Mucosa of rectum (tissue), 2 donors: ENCODE measurements around the gene MACO1.
A peak's percentile ranks its signal among the peaks of the same experiment; 100 is the strongest.

Experiments
- H3K27ac ChIP-seq, 2 donors: one replicate each; pipeline ENCODE4 v1.7.0; 2013; ENCODE audit warnings: inconsistent platforms in 2 of 2, low read depth in 2 of 2, low read length in 2 of 2
- H3K27me3 ChIP-seq, 2 donors: one replicate each; pipeline ENCODE4 v1.7.0; 2013; ENCODE audit warnings: low read length in 2 of 2; ENCODE audit not compliant: control insufficient read depth in 2 of 2, insufficient read depth in 2 of 2
- H3K36me3 ChIP-seq, 2 donors: one replicate each; pipeline ENCODE4 v1.7.0; 2013; ENCODE audit warnings: low read length in 2 of 2; ENCODE audit not compliant: control insufficient read depth in 2 of 2, insufficient read depth in 2 of 2
- H3K4me1 ChIP-seq, 2 donors: one replicate each; pipeline ENCODE4 v1.7.0; 2013; ENCODE audit warnings: low read length in 2 of 2, mild to moderate bottlenecking in 1 of 2; ENCODE audit not compliant: control insufficient read depth in 2 of 2, insufficient read depth in 2 of 2
- H3K4me3 ChIP-seq, 2 donors: one replicate each; pipeline ENCODE4 v1.7.0; 2013; ENCODE audit warnings: low read length in 2 of 2
- H3K9ac ChIP-seq, 2 donors: one replicate each; pipeline ENCODE4 v1.7.0; 2013; ENCODE audit warnings: low read length in 2 of 2, low read depth in 1 of 2, mild to moderate bottlenecking in 1 of 2
- H3K9me3 ChIP-seq, 2 donors: one replicate each; pipeline ENCODE4 v1.7.0; 2013; ENCODE audit warnings: low read length in 2 of 2; ENCODE audit not compliant: control insufficient read depth in 2 of 2
- donor health status: healthy.
- donor health status: Normal muscosa, but diverticular disease.

The MACO1 gene

DNA sequence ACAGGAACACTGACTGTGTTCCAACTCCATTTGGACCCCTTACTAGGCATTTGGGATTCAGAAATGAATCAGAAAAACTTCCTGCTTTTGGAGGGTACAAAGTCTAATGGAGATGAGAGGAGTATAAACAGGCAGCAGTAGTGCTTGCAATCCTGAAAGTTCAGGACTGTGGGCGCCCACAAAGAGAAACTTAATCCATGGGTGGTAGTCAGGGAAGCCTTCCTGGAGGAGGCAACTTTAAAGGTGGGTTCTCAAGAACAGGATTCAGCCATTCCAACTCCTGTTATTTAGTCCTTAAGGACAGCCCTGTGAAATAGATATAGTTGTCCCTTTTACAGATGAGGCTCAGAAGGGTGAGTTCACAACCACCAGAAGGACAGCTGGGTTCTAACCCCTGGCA, 110.7 kb downstream of the MACO1 start:
- Histone ChIP-seq H3K4me1 (peaks cover 19 to 24% of the 10 kb centered on the region in 2 donors), H3K9me3 (no peaks in the 10 kb centered on the region), H3K9ac (no peak overlapping the region), H3K4me3 (no peak overlapping the region), H3K27ac (no peak overlapping the region), H3K36me3 (no peaks in the 10 kb centered on the region), H3K27me3 (no peaks in the 10 kb centered on the region)

DNA sequence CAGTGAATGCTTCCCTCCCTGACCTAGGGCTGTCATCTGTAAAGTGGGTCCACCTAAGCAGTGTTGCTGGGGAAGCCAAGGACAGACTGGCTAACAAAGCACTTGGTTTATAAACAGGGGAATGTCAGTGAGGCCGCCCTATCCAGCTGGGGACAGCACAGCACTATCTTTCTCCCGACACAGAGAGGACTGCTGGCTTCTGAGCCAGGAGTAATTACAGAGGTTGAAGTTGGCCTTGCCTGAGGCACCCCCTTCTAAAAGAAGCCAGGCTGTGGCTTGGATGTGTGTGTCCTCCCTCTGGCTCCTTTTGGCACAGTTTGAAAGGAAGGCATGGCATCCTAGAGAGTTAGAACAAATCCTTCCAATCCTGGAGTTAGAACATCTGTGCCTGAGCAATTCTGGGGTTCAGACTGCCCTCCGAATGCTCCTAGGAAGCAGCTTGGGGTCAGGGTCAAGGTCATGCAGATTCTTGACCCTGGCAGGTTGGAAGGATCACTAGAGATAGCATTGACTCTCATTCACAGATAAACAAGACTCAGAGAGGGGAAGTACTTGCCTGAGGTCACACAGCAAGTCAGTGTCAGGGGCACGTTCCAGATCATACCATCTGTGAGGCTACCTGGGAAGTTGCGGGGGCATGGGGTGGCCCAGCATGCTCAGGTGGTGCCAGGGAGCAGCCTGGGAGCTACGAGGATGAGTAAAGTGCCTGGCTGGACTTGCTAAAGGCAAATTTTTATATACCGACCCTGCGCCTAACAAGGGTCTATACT, 111.4 kb downstream of the MACO1 start:
- Histone ChIP-seq H3K4me3 (no peak overlapping the region), H3K27me3 (no peaks in the 10 kb centered on the region), H3K4me1 (peaks cover 19 to 24% of the 10 kb centered on the region in 2 donors), H3K9me3 (no peaks in the 10 kb centered on the region), H3K27ac (no peak overlapping the region), H3K9ac (no peak overlapping the region), H3K36me3 (no peaks in the 10 kb centered on the region)

DNA sequence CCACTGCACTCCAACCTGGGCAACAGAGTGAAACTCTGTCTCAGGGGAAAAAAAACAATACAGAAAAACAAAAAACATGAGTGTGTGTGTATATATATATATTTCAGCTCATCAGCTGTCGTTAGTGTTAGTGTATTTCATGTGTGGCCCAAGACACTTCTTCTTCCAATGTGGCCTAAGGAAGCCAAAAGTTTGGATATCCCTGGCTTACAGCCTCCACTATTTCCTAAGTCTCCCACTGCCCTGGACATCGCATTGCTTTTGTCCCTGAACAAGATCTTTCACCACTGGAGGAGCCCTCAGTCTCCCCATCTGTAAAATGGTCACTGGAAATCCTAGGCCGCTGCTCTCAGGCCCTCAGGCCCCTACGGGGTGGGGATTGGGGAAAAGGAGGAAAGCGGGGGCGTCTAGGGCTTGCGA, 112.3 kb downstream of the MACO1 start:
- H3K4me1 ChIP-seq, result peaks cover 25 to 29% of the 10 kb centered on the region in 2 donors
- H3K4me3 ChIP-seq, result peak overlapping the region; percentile 17 to 60
- peak overlapping the region; percentile 83 to 85 for H3K27ac ChIP-seq
- H3K27me3 ChIP-seq, result no peaks in the 10 kb centered on the region
- H3K9ac ChIP-seq, result peak overlapping the region; percentile 41 to 64
- H3K9me3 ChIP-seq, result no peaks in the 10 kb centered on the region
- no peaks in the 10 kb centered on the region for H3K36me3 ChIP-seq

DNA sequence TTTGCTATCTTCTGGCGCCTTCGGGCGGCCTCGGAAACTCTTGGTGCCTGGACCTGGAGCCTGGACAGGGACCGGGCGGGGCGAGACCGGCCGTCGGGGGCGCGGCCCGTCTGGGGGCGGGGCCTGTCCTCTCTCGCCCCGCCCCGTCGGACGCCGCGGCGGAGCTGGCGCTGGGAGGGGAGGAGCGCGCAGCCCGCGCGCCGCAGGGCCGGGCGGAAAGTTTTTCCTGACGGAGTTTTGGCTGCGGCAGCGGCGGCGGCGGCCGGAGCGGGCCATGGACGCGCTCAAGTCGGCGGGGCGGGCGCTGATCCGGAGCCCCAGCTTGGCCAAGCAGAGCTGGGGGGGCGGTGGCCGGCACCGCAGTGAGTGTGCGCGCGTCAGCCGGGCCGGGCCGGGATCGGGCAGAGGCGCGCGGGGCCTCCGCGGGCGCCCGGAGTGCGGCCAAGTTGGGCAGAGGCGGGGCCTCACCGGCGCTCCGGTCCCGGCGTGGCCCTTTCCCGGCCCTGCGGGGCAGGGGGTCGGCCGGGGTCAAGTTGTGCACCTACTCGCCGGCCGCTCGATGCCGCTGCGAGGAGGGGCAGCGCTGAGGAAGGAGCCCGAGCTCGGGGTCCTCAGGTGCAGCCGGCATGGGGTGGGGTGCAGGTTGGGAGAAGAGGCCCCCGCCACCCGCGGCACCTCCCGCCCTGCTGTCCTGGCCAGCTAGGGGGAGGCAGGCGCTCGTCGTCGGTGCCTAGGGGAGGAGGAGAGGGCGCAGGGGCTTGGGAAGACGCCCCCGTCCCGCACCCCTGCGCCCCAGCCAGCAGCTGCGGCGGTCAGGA, 112.9 kb downstream of the MACO1 start, which contains the start of gene LDLRAP1:
TSS of gene LDLRAP1 (plus strand) at position 182 of the 818 bp plus-strand sequence. CDS start at position 275, 93 bp downstream.
- Histone ChIP-seq H3K27ac (peak within 1 kb of the TSS; percentile 83 to 85), H3K9me3 (no peaks in the 10 kb centered on the region), H3K9ac (peak within 1 kb of the TSS; percentile 79 to 88), H3K4me3 (peak within 1 kb of the TSS; percentile 74 to 79), H3K27me3 (no peaks in the 10 kb centered on the region), H3K36me3 (no peaks in the 10 kb centered on the region), H3K4me1 (peaks cover 30 to 34% of the 10 kb centered on the region in 2 donors)

DNA sequence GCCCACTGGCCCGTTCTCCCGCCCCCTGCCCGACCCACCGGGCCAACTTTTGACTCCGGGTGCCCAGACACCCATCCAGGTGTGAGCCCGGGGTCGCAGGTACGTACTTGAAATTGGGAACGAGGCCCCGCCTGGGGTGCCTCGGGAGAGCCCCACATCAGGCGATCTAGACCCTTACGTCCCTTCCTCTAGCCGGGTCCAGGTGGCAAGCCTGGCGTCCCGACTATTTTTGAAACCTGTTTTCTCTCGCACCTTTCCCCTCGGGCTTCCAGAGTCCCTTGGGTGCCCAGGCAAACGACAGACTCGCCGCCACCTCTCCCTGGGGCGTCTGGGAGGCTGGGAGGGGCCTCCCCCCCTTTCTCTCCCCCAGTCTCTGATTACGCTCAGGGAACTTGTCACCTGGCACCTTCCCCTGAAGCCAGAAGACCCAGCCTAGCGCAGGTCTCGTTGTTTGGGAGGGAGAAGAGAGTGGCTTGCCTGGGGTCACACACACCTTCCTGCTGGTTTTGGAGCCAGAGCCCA, 113.6 kb downstream of the MACO1 start:
- peak overlapping the region; percentile 83 to 85 for H3K27ac ChIP-seq
- peak overlapping the region; percentile 74 to 79 for H3K4me3 ChIP-seq
- no peaks in the 10 kb centered on the region for H3K9me3 ChIP-seq
- H3K4me1 ChIP-seq, result peaks cover 36 to 41% of the 10 kb centered on the region in 2 donors
- peak overlapping the region; percentile 79 to 88 for H3K9ac ChIP-seq
- H3K36me3 ChIP-seq, result no peaks in the 10 kb centered on the region
- H3K27me3 ChIP-seq, result no peaks in the 10 kb centered on the region

DNA sequence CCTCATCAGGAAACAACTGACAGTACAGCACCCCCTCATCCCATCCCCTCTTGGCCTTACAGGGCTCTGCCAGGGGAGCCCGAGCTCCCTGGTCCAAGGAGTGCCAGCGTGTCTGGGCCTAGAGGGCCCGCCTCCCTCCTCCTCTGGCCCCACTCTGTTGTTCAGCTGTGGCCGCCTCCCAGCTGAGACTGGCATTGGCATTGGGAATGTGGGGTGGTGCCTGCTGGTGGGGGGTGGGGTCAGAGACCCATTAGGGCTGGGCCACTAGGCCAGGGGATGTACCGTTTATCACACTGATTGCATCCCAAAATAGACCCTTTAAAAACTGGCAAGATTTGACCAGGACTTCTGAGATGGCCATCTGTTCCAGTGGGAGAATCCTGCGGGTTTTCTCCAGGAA, 114.1 kb downstream of the MACO1 start:
- Histone ChIP-seq H3K27me3 (no peaks in the 10 kb centered on the region), H3K9me3 (no peaks in the 10 kb centered on the region), H3K27ac (peak overlapping the region in 1 of 2 donors; percentile 83), H3K36me3 (no peaks in the 10 kb centered on the region), H3K4me1 (peaks cover 40 to 46% of the 10 kb centered on the region in 2 donors), H3K4me3 (peak overlapping the region; percentile 74 to 79), H3K9ac (peak overlapping the region; percentile 79 to 88)

DNA sequence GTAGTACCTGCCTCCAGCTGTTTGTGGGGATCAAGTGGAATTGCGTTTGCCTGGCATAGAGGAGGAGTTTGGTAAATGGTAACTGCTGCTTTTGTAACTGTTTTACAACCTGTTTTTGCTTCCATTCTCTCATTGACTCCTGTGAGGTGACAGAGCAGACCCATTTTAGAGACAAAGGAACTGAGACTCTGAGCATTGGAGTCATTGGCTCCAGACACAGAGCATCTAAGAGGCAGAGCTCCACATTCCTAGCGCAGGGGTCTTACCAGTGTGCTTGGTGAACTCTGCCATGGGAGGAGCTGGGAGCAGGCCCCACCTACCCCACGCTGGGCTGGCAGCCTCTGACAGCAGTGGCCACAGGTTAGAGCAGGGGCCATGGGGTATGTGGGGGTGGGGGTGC, 115.1 kb downstream of the MACO1 start:
- H3K9ac ChIP-seq, result no peak overlapping the region
- H3K27ac ChIP-seq, result no peak overlapping the region
- no peaks in the 10 kb centered on the region for H3K9me3 ChIP-seq
- H3K36me3 ChIP-seq, result no peaks in the 10 kb centered on the region
- peaks cover 50 to 55% of the 10 kb centered on the region in 2 donors for H3K4me1 ChIP-seq
- no peaks in the 10 kb centered on the region for H3K27me3 ChIP-seq
- no peak overlapping the region for H3K4me3 ChIP-seq

DNA sequence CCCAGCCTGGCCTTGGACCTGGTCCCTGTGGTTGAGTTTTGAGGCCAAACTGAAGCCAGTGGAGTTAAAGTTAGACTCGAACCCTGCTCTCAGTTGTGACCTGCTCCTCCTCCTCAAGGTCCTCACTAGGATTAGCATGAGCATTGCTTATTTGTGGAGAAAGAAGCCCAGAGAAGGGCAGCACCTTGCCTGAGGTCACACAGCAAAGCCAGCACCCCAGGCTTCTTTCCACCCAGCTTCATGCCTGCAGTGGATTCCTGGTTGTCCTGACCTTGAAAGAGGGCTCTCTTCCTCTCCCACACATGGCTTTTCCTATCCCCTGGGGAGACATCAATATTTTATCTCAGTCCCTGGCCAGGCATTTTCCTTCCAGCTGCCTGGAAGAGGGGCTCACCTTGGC, 115.5 kb downstream of the MACO1 start:
- H3K27me3 ChIP-seq, result no peaks in the 10 kb centered on the region

DNA sequence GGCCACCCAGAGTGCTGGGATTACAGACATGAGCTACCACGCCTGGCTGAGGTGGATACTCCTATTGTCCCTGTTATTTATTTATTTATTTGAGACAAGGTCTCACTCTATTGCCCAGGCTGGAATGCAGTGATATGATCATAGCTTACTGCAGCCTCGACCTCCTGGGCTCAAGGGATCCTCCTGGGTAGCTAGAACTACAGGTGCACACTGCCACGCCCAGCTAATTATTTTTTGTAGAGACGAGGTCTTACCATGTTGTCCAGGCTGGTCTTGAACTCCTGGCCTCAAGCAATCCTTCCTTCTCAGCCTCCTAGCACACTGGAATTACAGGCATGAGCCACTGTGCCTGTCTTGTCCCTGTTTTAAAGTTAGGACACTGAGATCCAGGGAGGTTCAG, 117.9 kb downstream of the MACO1 start:
- Histone ChIP-seq H3K4me3 (no peak overlapping the region), H3K27ac (peak overlapping the region; percentile 93 to 94), H3K9ac (peak overlapping the region; percentile 74), H3K27me3 (no peaks in the 10 kb centered on the region), H3K36me3 (no peaks in the 10 kb centered on the region), H3K9me3 (no peaks in the 10 kb centered on the region), H3K4me1 (peaks cover 43 to 51% of the 10 kb centered on the region in 2 donors)

More for the DNA sequence above, 115.5 kb downstream of the MACO1 start:
- Histone ChIP-seq H3K36me3 (no peaks in the 10 kb centered on the region), H3K9me3 (no peaks in the 10 kb centered on the region), H3K4me3 (no peak overlapping the region), H3K27ac (no peak overlapping the region), H3K4me1 (peaks cover 50 to 60% of the 10 kb centered on the region in 2 donors), H3K9ac (no peak overlapping the region)
